HEK293T (cell line): ENCODE measurements around the gene SV2B.

Experiments used
- CTCF ChIA-PET: fragments of 350-600 bp; formaldehyde crosslinking; extraction: SDS; loops from one replicate; lab custom pipeline; 2021; ENCODE audit warnings: antibody characterized with exemption, inconsistent platforms; lab: Yijun Ruan, JAX
- POLR2A ChIA-PET: fragments of 350-600 bp; formaldehyde crosslinking; extraction: SDS; loops from one replicate; lab custom pipeline; 2020; ENCODE audit warnings: antibody characterized with exemption, inconsistent platforms; lab: Yijun Ruan, JAX
- DNase-seq: peaks from one replicate; pipeline ENCODE4 v3.0.0; 2012; ENCODE audit warnings: mixed read lengths; ENCODE audit errors: extremely low spot score
- ARNT ChIP-seq: fragments of 450-650 bp; IDR thresholded peaks from 2 replicates; pipeline ENCODE4 v1.6.1; 2017; ENCODE audit warnings: mild to moderate bottlenecking
- BHLHE40 ChIP-seq: fragments of 450-650 bp; IDR thresholded peaks from 2 replicates; pipeline ENCODE4 v1.6.1; 2016; ENCODE audit warnings: mild to moderate bottlenecking, moderate library complexity, borderline replicate concordance
- CTBP1 ChIP-seq: fragments of 450-650 bp; IDR thresholded peaks from 2 replicates; pipeline ENCODE4 v1.6.1; 2016; ENCODE audit warnings: borderline replicate concordance
- ELF4 ChIP-seq: fragments of 450-650 bp; IDR thresholded peaks from 2 replicates; pipeline ENCODE4 v1.6.1; 2017; ENCODE audit warnings: antibody characterized with exemption
- FOXA1 ChIP-seq: fragments of 450-650 bp; IDR thresholded peaks from 2 replicates; pipeline ENCODE4 v1.6.1; 2016; ENCODE audit warnings: mild to moderate bottlenecking
- FOXK2 ChIP-seq: fragments of 450-650 bp; IDR thresholded peaks from 2 replicates; pipeline ENCODE4 v1.6.1; 2016; ENCODE audit warnings: mild to moderate bottlenecking
- FOXM1 ChIP-seq: fragments of 450-650 bp; IDR thresholded peaks from 2 replicates; pipeline ENCODE4 v1.6.1; 2017; ENCODE audit warnings: mild to moderate bottlenecking, borderline replicate concordance
- HDGF ChIP-seq: fragments of 450-650 bp; IDR thresholded peaks from 2 replicates; pipeline ENCODE4 v1.6.1; 2017; ENCODE audit warnings: antibody characterized with exemption, borderline replicate concordance
- L3MBTL2 ChIP-seq: fragments of 450-650 bp; conservative IDR thresholded peaks from 2 replicates; pipeline ENCODE4 v1.6.1; 2016; ENCODE audit warnings: mild to moderate bottlenecking
- LEF1 ChIP-seq: fragments of 450-650 bp; IDR thresholded peaks from 2 replicates; pipeline ENCODE4 v1.6.1; 2017; ENCODE audit warnings: mild to moderate bottlenecking, borderline replicate concordance
- NFRKB ChIP-seq: fragments of 450-650 bp; IDR thresholded peaks from 2 replicates; pipeline ENCODE4 v1.6.1; 2016; ENCODE audit warnings: mild to moderate bottlenecking, moderate library complexity
- SP1 ChIP-seq: fragments of 450-650 bp; IDR thresholded peaks from 2 replicates; pipeline ENCODE4 v1.6.1; 2017
- SUZ12 ChIP-seq: fragments of 450-650 bp; IDR thresholded peaks from 2 replicates; pipeline ENCODE4 v1.6.1; 2016; ENCODE audit warnings: mild to moderate bottlenecking
- TARDBP ChIP-seq: fragments of 450-650 bp; IDR thresholded peaks from 2 replicates; pipeline ENCODE4 v1.6.1; 2016
- ZNF384 ChIP-seq: fragments of 450-650 bp; IDR thresholded peaks from 2 replicates; pipeline ENCODE4 v1.6.1; 2016
- TF ChIP-seq, protein P1 (sequence below): fragments of 450-650 bp; IDR thresholded peaks from 2 replicates; pipeline ENCODE4 v1.6.1; 2016

Gene SV2B

DNA sequence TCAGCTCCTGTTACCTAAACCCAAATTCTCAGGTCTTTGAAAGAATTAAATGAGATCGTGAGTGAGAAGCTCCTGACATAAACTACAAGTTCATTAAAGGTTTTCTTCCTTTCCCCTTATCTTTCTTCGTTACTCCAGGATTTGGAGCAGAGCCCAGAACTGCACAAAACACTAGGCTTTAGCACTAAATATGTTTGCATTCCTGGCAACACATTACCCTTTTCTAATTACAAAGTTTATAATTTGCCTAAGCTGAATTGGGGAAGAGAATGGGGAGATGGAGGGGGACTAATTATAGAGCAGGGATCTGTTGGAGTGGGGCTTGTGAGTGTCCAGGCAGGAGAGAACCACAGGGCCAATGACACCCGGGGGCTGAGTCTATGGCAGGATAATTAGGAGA, 109.7 kb downstream of the SV2B start:
- TF ChIP-seq HDGF (no peak), ZNF384 (no peak), ARNT (no peak), SP1 (no peak), LEF1 (no peak), FOXK2 (no peak), L3MBTL2 (no peak), NFRKB (no peak), CTBP1 (no peak), TARDBP (no peak), FOXM1 (no peak), SUZ12 (no peak), FOXA1 (no peak), ELF4 (no peak), BHLHE40 (no peak)
- TF ChIP-seq, protein P1, sequence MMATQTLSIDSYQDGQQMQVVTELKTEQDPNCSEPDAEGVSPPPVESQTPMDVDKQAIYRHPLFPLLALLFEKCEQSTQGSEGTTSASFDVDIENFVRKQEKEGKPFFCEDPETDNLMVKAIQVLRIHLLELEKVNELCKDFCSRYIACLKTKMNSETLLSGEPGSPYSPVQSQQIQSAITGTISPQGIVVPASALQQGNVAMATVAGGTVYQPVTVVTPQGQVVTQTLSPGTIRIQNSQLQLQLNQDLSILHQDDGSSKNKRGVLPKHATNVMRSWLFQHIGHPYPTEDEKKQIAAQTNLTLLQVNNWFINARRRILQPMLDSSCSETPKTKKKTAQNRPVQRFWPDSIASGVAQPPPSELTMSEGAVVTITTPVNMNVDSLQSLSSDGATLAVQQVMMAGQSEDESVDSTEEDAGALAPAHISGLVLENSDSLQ, result no peak
- ChIA-PET CTCF (no interaction called here), POLR2A (no interaction called here)
- no peak for DNase-seq

DNA sequence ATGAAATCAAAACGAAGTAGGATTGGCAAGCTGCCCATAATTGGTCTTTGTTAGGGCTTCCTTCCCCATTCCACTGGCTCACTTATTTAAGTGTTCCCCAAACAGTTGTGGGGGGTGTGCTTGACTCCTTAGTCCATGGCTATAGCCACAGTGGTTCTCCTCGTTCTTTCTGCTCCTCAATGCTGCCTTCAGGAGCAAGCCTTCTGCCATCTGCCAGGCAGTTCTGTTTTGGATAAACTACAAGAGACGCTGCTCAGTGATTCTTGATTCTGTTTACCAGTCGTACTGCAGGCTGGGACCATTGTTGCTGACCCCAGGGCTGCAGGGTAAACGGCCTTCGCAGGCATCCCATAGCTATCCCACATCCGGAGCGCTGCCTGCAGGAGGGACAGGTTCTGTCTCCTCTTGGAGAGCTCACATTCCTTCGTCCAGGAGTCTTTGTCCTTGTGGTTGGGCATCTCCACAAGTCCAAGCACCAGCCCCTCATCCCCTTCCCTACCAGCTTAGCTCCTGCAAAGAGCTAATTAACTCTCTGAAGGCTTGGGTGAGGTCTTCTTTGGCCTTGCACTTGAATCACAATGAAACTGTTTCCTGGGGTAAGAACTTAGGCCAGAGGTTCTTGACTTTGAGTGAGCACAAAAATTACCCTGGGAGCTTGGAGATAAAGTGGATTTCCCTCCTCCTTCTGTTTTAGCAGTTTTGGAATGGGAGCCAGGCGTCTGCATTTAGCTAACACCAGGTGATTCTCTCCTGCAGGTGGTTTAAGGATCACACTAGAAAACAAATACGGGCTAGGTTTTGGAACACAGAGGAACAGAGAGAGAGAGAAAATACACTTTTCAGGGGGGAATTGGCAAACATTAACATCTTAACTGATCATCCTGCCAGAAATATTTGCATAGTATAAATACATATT, 114.9 kb downstream of the SV2B start:
- no peak for TF ChIP-seq ARNT
- no peak for TF ChIP-seq ELF4
- no peak for TF ChIP-seq SP1
- no peak for TF ChIP-seq CTBP1
- no peak for TF ChIP-seq TARDBP
- ChIA-PET CTCF (interaction anchor here (0.8 to 1.4 kb wide), 2 partner anchors 32 to 57 kb away, joined by 3 read pairs; no protein-coding TSS in a partner anchor), POLR2A (interaction anchor here (1.2 kb wide), 1 partner anchor 10 kb away, joined by 3 read pairs; no protein-coding TSS in a partner anchor)
- DNase-seq, result no peak

DNA sequence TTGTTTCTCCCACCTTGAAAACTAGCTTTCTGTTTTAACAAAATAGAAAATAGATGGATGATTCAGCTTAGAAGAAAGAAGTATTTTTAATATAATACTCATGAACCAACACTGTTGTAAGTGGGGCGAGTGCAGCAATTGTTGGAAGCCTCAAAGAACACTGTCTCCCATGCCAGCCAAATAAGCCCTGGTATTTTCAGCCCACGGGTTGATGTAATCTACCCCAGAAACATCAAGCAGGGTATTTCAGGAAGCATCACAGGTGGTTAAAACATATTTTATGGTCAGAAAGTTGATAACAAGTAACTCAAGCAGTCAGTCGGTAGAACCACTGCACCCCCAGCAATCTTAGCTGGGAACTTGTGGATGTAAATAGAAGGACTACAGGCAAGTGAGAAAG, 115.9 kb downstream of the SV2B start:
- CTCF ChIA-PET, result no interaction called here
- DNase-seq, result no peak
- TF ChIP-seq, protein P1, result no peak
- TF ChIP-seq SUZ12 (no peak), ZNF384 (no peak), L3MBTL2 (no peak), FOXK2 (no peak), HDGF (no peak), SP1 (no peak), CTBP1 (no peak), NFRKB (no peak), FOXM1 (no peak), ELF4 (no peak), FOXA1 (no peak), LEF1 (no peak)
- POLR2A ChIA-PET, result no interaction called here

DNA sequence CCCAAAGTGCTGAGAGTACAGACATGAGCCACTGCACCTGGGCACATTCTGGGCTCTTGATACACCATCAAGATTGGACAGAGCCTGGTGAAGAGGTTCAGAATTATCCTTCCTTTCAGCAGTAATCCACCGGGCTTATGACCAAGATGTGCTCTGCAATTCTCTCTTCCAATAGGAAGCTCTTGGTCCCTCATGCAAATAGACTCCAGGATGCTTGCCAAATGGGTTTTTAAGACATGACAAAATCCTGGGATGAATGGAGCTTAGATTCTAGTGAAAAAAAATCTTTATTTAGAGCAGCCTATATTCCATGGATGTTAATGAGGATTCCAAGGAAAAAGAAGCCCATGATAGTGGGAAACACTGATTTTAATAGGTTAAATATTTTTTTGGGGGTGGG, 119.1 kb downstream of the SV2B start:
- CTCF ChIA-PET, result interaction anchor here (1.0 kb wide), 1 partner anchor 169 kb away, joined by 4 read pairs; no protein-coding TSS in a partner anchor
- TF ChIP-seq, protein P1, result no peak
- no peak for TF ChIP-seq L3MBTL2
- no peak for DNase-seq
- POLR2A ChIA-PET, result interaction anchor here (1.2 kb wide), 1 partner anchor 14 kb away, joined by 3 read pairs; no protein-coding TSS in a partner anchor

DNA sequence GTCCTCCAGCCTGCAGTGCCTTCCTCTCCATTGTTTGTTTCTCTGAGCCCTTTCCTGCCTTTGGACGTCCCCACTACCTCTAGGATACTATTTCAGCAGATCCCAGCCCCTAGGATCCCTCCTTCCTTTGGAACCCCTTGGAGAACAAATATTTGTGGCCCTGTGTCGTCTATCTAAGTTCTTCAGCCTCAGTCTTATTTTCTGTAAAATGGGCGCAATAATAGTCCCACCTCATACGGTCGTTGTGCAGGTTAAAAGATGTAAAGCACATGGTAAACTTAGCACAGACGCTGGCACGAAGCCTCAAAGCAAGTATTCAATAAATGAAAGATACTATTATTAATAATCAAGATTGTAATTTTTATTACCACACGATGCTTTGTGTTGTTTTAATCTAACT, 122.0 kb downstream of the SV2B start:
- TF ChIP-seq SUZ12 (no peak), FOXK2 (no peak), TARDBP (no peak)
- POLR2A ChIA-PET, result no interaction called here
- no peak for DNase-seq
- CTCF ChIA-PET, result no interaction called here

DNA sequence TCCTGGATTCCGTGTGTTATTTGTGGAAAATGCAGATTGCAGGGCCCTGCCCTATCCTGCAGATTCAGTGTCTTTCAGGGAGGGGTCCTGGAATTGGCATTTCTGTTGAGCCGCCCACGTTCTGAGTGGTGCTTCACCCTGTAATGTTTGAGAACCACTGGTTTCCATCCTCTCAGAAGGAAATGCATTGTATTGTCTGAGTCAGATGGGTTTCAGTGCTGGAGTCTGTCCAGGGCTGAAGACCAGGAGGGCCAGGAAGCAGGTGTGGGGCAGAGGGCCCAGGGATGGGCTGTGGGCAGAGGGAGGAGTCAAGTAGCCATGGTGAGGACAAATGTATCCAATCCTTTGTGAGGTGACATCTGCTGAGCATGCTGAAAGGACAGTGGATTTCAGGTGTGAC, 123.8 kb downstream of the SV2B start:
- TF ChIP-seq ARNT, result no peak
- no peak for TF ChIP-seq HDGF
- no peak for TF ChIP-seq CTBP1
- TF ChIP-seq TARDBP, result no peak
- TF ChIP-seq, protein P1, result no peak
- no peak for TF ChIP-seq SP1
- no peak for TF ChIP-seq LEF1
- no peak for TF ChIP-seq SUZ12
- no peak for TF ChIP-seq ELF4
- no peak for TF ChIP-seq FOXM1
- no peak for TF ChIP-seq ZNF384
- TF ChIP-seq BHLHE40, result no peak
- TF ChIP-seq FOXK2, result no peak
- no peak for TF ChIP-seq L3MBTL2
- no peak for TF ChIP-seq FOXA1
- ChIA-PET POLR2A (no interaction called here), CTCF (interaction anchor here (0.7 to 3.0 kb wide), 3 partner anchors 124 to 168 kb away, joined by 3 to 15 read pairs (median 4); partner anchors contain the start of gene SV2B)
- DNase-seq, result no peak
